Activated CD8-positive, alpha-beta memory T cell treated with anti-CD3 and anti-CD28 coated beads, Interleukin-2, amount 50 U/mL, for 1 hour (primary cell): ENCODE results near the gene GOLGA8K.
"Not testable (repeated sequence)": the region's sequence is repeated elsewhere in the genome, so short reads cannot be mapped to it uniquely, and the experiment has no call there.

Experiments
- DNase-seq: peaks from one replicate; pipeline ENCODE4 v3.0.0-alpha.2; 2020; ENCODE audit errors: extremely low read depth

GOLGA8K gene, protein sequence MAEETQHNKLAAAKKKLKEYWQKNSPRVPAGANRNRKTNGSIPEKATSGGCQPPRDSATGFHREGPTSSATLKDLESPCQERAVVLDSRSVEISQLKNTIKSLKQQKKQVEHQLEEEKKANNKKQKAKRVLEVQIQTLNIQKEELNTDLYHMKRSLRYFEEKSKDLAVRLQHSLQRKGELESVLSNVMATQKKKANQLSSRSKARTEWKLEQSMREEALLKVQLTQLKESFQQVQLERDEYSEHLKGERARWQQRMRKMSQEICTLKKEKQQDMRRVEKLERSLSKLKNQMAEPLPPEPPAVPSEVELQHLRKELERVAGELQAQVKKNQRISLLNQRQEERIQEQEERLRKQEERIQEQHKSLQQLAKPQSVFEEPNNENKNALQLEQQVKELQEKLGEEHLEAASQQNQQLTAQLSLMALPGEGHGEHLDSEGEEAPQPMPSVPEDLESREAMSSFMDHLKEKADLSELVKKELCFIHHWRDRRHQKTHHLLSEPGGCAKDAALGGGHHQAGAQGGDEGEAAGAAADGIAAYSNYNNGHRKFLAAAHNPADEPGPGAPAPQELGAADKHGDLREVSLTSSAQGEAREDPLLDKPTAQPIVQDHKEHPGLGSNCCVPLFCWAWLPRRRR

DNA sequence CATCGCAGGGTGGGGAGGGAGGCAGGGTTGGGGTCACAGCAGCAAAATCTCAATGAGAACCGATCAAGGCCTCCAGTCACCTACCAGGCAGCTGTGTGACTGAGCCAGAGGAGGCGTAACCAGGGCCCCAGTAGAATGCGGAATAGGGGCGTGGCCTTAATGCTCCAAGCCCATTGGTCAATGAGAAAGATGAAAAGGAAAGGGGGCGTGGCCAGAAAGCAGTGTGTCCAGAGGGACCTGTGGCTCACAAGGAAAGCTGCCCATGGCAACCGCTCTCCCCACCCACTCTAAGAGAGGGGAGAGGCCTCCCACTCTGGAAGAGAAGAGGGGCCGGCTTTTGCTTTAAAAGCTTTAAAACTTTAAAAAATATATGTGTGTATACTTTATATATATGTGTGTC is at the start of gene GOLGA8K:
Gene GOLGA8K (minus strand): TSS at position 101 of the 400 bp plus-strand sequence. CDS start 98 bp downstream, at position 3.
- DNase-seq = not testable (repeated sequence)

DNA sequence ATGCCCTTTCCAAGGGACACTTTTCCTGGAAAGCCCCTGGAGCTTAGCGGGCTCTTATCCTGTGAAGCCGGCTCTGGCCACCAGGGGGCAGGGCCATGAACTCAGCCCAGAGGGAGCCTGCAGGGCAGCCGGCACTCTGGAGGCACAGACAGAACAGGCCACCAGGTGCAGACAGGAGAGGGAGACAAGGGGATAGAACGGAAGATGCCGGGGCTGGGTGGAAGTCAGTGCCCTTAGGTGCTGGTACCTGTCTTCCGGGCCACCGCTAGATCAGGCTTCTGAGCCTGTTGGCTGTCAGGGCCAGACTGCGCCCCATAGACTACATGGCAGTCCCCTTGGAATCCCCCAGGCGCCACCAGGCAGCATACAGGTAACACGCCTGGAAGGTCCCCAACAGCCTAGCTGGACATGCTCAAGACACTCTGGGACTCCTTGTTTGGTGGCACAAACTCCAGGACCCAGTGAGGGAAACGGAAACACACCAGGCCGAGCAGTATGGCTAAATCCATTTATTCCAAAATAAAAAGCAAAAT is 37.4 kb upstream of the GOLGA8K start:
- DNase-seq = not testable (repeated sequence)

DNA sequence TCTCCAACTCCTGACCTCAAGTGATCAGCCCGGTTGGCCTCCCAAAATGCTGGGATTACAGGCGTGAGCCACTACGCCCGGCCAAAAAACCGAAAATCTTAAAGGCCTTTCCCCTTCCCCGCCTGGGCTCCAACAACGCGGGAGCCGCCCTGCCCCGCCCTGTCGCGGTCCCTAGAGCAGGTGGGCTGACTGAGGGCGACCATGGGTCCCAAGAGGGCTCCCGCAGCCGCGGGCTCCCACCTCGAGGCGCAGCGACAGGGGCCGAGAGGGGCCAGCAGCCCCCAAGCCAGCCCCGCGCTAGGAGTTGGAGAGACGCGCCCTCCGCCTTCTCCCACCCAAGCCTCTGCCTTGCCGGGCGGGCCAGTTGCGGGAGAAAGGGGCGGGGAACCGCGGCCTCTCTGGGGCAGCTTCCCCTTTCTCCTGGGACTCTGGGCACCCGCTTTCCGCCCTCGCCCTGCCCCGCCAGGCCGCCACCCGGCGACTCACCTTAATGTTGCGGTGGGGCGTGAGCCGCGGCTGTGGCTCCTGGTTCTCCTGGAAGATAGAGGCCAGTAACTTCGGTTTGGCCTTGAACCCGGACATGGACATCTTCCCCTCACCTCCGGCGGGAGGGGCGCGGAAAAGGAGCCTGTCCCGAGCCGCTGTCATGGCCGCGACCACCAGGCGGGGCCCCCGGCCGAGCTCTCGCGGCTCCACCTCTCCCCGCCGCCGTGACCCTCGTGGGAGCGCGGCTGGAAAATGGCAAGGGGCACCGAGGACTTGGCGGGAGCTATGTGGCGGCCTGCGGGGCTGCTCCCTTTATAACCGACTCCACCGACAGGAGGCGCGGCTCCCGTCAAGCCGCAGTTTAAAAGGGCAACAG is 31.2 kb upstream of the GOLGA8K start:
- DNase-seq = not testable (repeated sequence)

DNA sequence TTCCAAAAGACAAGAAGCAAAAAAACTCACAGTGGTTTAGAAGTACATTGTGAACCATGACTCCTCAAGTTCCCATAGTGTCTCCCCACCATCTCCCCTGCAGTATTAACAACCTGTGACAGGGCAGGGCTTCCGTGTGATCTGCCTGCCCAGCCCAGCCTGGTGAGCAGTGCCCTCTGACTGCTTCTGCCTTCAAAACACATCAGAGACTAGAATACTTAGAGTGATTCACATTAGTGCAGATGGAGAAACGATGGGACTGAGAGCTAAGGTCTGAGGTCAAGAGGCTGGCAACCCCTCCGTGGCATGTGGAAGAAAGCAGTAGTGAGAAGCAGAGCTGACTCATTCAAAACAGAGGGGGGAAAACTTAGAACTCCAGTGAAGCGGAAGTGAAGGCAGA is 24.5 kb upstream of the GOLGA8K start:
- not testable (repeated sequence) for DNase-seq

DNA sequence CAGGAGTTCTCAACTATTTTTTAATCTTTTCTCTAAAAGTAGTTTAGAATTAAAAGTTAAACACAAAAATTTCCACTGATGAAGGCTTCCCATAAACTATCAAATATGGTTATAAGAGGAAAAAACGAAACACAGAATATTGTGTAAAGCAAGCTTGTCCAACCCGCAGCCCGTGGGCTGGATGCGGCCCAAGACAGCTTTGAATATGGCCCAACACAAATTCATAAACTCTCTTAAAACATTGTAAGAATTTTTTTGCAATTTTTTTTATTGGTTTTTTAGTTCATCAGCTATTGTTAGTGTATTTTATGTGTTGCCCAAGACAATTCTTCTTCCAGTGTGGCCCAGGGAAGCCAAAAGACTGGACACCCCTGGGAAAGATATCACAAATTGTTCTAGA is 23.4 kb upstream of the GOLGA8K start:
- DNase-seq = not testable (repeated sequence)

DNA sequence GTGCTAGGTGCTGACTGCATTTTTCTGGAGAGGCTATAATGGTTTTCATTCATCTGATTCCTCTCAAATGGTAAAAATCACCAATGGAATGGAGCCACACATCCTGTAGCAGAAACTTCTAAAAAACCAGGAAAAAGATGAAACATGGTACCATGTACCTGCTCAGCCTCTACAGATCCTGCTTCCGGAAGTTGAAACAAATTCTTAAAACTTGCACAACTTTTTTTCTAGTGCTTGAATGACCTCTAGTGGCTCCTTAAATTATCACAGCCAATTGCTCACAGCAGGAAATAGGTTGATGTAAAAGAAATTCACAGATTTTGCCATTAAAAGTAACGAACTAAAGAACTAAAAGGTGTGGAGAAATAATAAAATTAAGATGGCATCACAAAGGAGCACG is 4.8 kb upstream of the GOLGA8K start:
- DNase-seq = not testable (repeated sequence)

DNA sequence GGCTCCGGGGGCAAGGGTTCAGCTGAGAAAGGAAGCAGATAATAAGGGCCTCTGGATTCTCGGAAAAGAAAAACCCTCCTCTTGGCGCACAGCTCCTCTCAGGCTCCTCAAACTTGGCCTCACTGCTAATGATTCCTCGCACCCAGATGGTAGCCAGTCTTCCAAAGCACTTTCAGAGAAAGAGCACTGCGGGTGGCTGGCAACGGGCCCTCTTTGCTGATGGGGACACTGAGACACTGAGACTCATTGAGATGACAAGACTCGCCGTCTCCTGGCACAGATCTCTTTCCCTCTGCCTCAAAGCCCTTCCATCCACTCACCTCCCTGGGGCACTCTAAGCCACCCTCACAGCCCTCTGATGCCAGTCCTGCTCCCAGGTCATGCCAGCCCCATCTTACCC is 6.6 kb downstream of the GOLGA8K start:
- not testable (repeated sequence) for DNase-seq

DNA sequence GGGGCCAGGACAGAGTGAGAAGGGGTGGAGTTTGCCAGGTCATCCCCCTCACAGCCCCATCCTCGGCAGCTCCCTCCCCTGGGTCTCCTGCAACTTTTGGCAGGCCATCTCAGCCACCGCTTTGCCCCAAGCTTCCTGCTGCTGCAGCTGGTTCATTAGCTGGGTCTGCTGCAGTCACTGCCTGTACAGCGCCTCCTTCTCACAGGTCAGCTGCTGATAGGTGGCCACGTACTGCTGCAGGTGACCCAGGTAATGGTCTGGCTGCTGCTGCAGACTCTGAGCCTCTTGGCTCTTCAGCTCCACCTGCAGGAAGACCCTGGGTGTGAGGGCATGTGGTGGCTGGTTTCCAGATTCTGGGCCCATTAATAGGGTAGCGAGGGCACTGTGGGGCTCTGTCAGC is 8.3 kb downstream of the GOLGA8K start:
- not testable (repeated sequence) for DNase-seq

DNA sequence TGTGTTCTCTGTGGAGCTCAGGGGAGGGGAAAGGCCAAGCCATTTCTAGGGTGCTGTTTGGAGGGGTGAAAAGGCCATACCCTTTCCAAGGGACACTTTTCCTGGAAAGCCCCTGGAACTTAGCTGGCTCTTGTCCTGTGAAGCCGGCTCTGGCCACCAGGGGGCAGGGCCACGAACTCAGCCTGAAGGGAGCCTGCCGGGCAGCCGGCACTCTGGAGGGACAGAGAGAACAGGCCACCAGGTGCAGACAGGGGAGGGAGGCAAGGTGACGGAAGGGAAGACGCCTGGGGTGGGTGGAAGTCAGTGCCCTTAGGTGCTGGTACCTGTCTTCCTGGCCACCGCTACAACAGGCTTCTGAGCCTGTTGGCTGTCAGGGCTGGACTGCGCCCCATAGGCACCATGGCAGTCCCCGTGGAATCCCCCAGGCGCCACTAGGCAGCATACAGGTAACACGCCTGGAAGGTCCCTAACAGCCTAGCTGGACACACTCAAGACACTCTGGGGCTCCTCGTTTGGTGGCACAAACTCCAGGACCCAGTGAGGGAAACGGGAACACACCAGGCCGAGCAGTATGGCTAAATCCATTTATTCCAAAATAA is 14.9 kb downstream of the GOLGA8K start:
- not testable (repeated sequence) for DNase-seq

DNA sequence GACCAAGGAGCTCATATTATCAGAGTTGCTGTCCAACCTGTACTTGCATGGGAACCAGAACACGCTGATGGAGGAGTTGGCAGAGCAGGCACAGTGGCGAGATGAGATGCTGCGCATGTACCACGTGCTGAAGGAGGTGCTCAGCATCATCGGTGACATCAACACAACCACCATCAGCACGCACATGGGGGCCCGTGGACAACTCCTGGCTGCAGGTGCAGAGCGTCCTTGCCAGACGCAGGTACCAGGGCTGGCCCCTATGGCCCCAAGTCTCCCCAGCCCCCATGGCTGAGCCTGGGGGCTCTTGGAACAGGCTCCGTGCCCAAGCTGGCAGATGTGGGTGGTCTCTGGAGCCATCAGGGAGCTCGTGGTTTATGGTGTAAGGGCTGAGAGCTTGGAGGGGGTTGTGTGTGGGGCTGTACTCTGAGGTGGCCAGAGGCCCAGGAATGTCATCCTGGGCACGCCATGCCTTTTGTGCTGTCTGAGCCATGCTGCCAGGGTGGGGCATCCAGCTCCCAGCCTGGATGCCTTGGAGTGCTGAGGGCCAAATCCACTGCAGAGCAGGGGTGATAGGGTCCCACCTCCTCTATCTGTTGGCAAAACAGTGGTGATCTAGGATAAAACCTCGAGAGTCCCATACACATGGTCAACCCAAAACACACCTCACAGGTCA is 17.1 kb downstream of the GOLGA8K start:
- not testable (repeated sequence) for DNase-seq

DNA sequence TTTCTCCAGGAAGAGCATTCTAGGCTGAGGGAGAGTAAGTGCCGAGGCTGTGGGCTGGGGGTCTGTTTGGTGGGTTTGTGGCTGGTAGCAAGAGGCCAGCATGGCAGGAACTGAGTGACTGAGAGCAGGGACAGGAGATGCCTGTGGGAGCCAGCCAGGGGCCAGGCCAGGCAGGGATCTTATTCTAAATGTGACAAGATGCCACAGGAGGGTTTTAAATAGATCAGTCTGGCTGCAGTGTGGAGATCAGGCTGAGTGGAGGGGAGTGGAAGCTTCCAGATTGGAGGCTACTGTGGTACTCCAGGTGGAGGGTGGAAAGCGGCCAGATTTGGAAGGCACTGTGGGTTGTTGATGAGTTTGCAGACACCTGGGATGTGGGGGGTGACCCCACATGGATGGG is 28.9 kb downstream of the GOLGA8K start:
- not testable (repeated sequence) for DNase-seq

DNA sequence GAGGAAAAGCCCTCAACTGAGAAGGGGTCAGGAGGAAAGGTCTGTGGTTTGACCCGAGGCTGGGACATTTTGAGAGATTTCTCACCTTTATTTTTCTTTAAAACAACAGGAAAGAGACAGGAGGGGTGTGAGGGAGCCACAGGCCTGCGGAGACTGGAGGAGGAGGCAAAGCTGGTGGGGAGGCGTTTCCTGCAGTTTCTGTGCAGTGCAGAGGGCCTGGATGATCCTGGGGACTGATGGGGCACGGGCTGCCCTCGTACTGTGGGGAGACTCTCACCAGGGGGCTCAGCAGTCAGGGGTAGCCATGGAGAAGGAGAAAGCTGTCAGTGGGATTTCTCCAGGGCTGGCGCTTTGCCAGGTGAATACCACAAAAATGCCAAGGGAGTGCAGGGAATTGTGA is 29.4 kb downstream of the GOLGA8K start:
- DNase-seq = not testable (repeated sequence)

DNA sequence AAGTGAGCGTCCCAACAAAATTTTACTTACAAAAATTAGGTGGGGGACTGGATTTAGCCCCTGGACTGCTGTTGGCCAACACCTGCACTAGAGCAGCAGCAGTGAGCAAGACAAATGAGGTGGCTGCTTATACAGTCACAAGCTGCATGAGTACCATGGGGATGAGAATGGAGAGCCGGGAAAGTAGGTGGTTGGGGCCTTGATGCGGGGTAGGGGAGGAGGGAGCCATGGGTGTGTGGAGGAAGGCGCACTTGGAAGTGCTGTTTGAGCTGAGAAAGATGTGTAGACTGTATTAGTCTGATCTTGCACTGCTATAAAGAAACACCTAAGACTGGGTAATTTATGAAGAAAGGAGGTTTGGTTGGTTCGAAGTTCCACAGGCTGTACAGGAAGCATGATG is 31.0 kb downstream of the GOLGA8K start:
- not testable (repeated sequence) for DNase-seq

DNA sequence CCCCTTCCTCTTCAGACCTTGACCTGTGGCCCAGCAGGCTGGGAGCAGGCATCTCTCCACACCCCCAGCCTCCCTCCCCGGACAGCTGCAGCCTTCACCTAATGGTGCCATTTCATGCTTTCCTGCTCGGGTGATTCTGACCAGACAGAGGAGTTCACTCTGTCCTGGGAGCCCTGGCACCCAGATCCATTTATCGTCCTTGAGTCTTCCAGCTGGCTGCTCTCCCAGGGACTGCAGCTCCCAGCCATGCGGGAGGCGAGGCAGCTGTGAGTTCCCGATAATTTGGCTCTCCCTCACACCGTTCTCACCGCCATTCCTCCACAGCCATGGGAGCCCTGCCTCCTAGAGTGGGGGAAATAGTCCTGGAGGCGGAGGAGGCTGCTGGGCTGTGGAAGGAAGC is 32.6 kb downstream of the GOLGA8K start:
- DNase-seq = not testable (repeated sequence)

DNA sequence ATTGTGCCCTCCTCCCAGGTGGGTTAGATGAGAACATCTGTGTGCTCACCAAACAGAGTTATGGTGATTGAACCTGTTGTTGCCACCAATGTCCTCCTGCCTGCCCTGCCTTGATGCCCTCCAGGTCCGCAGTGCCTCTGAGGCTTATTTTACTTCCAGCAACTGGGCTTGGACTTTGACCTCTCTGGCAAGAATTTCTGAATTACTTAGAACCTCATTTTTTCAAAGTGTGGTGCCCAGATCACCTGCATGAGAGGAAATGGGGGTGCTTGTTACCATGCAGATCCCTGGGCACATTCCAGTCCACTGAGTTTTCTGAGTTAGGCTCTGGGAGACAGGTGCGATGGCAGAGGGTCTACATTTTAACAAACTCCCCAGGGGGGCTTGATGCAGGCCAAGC is 33.0 kb downstream of the GOLGA8K start:
- not testable (repeated sequence) for DNase-seq

DNA sequence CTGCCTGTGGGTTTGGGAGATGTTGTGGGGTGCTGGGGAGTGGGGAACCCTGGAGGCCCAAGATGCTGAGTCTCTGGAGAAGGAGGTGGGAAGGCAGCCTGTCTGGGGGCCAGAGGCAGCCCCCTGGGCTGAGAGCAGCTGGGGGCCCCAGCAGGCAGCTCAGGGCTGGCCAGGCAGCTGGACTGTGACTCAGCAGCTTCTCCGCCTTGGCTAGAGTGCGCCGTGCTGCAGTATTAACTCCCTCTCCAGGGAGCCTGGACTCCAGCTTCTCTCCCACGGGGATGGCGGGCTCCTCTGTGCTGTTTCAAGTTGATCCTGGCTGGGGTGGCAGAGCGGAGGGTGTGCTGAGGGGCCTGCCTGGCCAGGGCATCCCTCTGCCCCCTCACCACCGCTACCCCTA is 36.6 kb downstream of the GOLGA8K start:
- not testable (repeated sequence) for DNase-seq

DNA sequence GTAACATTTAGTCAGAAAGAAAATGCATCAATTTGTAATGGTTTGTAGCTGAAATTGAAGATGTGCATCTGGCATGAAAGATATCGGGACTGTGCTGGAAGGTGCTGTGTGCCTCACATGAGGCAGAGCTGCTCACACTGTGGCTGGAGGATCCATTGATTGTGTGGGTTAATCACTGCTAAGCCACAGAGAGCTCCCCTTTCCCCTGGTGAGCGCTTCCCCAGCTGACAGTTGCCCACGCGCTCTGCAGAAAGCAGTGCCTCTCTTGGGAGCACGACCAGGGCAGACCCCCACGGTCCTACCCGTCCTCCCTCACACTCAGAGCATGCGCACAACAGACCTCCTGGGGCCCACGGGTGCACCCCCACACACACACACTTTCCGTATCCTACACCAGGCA is 37.1 kb downstream of the GOLGA8K start:
- DNase-seq = not testable (repeated sequence)

DNA sequence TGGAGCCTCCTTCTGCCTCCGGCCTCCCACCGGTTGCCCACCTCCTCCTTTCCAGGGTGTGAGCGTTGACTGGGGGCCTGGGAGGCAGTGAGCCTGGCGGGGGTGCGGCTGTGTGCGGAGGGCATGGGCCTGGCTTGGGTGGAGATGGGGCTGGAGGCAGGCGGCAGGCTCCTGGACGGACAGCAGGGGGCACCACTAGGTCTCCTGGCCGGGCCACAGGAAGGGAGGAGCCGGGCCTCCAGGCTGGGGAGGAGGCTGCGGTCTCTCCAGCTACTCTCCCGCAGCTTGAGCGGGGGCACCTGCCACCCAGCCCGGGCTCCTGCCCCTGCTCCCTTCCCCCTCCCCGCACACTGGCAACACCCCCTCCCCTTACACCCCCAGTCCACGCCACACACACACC is 38.1 kb downstream of the GOLGA8K start:
- not testable (repeated sequence) for DNase-seq

DNA sequence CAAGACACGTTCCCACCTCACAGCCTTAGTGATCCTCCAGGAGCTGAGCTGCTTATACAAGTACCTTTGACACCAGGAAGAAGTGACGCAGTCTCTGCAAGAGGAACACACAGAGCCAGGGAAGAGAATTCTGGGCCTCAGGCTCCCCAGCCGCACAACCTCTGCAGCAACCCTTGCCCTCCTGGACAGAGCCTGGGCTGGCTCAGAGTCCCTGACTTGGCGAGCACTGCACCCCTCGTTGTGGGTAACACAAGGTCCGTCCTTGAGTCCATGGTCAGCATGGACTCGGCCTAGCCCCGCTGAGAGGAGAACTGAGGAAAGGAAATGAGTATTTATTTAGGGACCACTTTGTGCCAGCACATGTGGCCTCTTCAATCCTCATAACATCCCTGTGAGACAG is 39.6 kb downstream of the GOLGA8K start:
- DNase-seq = not testable (repeated sequence)

DNA sequence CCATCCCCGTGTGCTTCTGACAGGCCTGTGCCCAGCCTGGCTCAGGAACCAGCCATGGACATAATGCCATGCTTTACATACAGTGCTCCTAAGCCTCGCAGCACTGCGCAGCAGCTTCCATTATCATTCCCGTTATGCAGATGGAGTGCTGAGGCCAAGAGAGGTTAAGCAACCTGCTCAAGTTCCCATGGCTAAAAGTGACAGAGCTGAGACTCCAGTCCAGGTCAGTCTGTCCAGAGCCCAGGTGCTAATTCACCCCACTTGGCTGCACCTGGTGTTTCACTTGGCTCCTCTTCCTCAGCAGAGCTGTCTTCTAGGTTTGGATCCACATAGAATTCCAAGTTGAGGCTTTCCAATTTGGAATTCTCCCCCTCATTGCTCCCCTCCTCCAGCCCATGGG is 41.4 kb downstream of the GOLGA8K start:
- DNase-seq = not testable (repeated sequence)

DNA sequence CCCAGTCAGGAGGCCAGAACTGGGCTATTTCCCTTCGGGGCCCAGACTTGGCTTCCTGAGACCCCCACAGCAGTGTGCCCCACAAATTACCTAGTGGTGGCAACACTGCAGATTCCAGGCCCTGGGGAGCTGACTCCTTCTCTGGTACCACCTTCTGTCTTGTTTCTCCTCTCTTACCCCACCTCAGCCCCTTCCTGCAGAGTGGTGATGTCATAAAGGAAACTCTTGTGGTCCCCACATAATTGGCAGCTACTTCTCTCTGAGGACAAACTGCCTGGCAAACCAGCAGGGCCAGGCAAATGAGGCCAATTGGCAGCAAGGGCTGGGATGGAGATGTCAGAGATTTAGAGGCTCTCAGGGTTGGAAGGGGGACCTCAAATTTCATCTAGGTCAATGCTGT is 44.6 kb downstream of the GOLGA8K start:
- not testable (repeated sequence) for DNase-seq
